ENCODE measurements around the gene MT1B. TPM values are rescaled to one million over a fixed set of nuclear protein-coding genes. Genes with fewer than 3 reads are reported as not detected.
"Not testable (repeated sequence)": the region's sequence is repeated elsewhere in the genome, so short reads cannot be mapped to it uniquely, and the experiment has no call there.

The MT1B gene
- total RNA-seq, 6 experiments from 2014 or later = not detected

GRCh38 chr16:56672761-56673536 lies 21.3 kb downstream of the MT1B start:
- no peak for DNase-seq
- Mint-ChIP-seq H3K36me3 (ENCODE audit: low read depth) (no peaks in the 10 kb centered on the region; the same call in 1 of the 2 replicates), H3K27me3 (ENCODE audit: insufficient read depth) (peaks cover 70% of the 10 kb centered on the region), H3K27ac (no peak overlapping the region), H3K4me1 (ENCODE audit: low read depth) (peaks cover 7% of the 10 kb centered on the region; the same call in 1 of the 2 replicates), H3K4me3 (no peak overlapping the region), H3K9me3 (no peaks in the 10 kb centered on the region)
- no peak for TF ChIP-seq CTCF (IDR thresholded peaks at IDR 0.05)

GRCh38 chr16:56673921-56674320 lies 22.2 kb downstream of the MT1B start:
- peaks cover 7% of the 10 kb centered on the region; the same call in 1 of the 2 replicates for H3K4me1 Mint-ChIP-seq (ENCODE audit: low read depth)
- peak; percentile 78 for TF ChIP-seq CTCF (IDR thresholded peaks at IDR 0.05)
- H3K27me3 Mint-ChIP-seq (ENCODE audit: insufficient read depth) = peaks cover 61% of the 10 kb centered on the region
- no peak overlapping the region for H3K4me3 Mint-ChIP-seq
- no peaks in the 10 kb centered on the region for H3K9me3 Mint-ChIP-seq
- no peaks in the 10 kb centered on the region for H3K36me3 Mint-ChIP-seq (ENCODE audit: low read depth)
- H3K27ac Mint-ChIP-seq = no peak overlapping the region
- DNase-seq = peak; percentile 35

- H3K4me1 Mint-ChIP-seq (ENCODE audit: low read depth); H3K9me3 Mint-ChIP-seq; H3K36me3 Mint-ChIP-seq (ENCODE audit: low read depth); DNase-seq; H3K27ac Mint-ChIP-seq; H3K4me3 Mint-ChIP-seq: not testable (repeated sequence)
- peaks cover 55% of the 10 kb centered on the region for H3K27me3 Mint-ChIP-seq (ENCODE audit: insufficient read depth)
Observed at GRCh38 chr16:56674570-56674969, 22.9 kb downstream of the MT1B start.

GRCh38 chr16:56675685-56676210 lies 24.1 kb downstream of the MT1B start:
- H3K4me3 Mint-ChIP-seq = peak overlapping the region; percentile 41; the same call in 1 of the 2 replicates
- no peaks in the 10 kb centered on the region for H3K9me3 Mint-ChIP-seq
- no peak overlapping the region for H3K27ac Mint-ChIP-seq
- peaks cover 4% of the 10 kb centered on the region; the same call in 1 of the 2 replicates for H3K4me1 Mint-ChIP-seq (ENCODE audit: low read depth)
- no peak for DNase-seq
- H3K36me3 Mint-ChIP-seq (ENCODE audit: low read depth) = no peaks in the 10 kb centered on the region
- peaks cover 43% of the 10 kb centered on the region for H3K27me3 Mint-ChIP-seq (ENCODE audit: insufficient read depth)
- TF ChIP-seq CTCF (IDR thresholded peaks at IDR 0.05) = no peak

- DNase-seq = no peak
- Mint-ChIP-seq H3K4me1 (ENCODE audit: low read depth) (peaks cover 10% of the 10 kb centered on the region), H3K4me3 (no peak overlapping the region), H3K27ac (no peak overlapping the region), H3K9me3 (no peaks in the 10 kb centered on the region), H3K27me3 (ENCODE audit: insufficient read depth) (peaks cover 35% of the 10 kb centered on the region), H3K36me3 (ENCODE audit: low read depth) (no peaks in the 10 kb centered on the region)
- no peak for TF ChIP-seq CTCF (IDR thresholded peaks at IDR 0.05)
Observed at GRCh38 chr16:56677474-56677873, 25.8 kb downstream of the MT1B start.

- no peak overlapping the region for H3K4me3 Mint-ChIP-seq
Observed at GRCh38 chr16:56679078-56679730, 27.5 kb downstream of the MT1B start.

More at GRCh38 chr16:56679078-56679730, 27.5 kb downstream of the MT1B start:
- H3K27ac Mint-ChIP-seq = no peak overlapping the region
- no peak for TF ChIP-seq CTCF (IDR thresholded peaks at IDR 0.05)
- no peak for DNase-seq
- H3K27me3 Mint-ChIP-seq (ENCODE audit: insufficient read depth) = peaks cover 25% of the 10 kb centered on the region
- H3K36me3 Mint-ChIP-seq (ENCODE audit: low read depth) = no peaks in the 10 kb centered on the region
- no peaks in the 10 kb centered on the region for H3K9me3 Mint-ChIP-seq
- peaks cover 25% of the 10 kb centered on the region for H3K4me1 Mint-ChIP-seq (ENCODE audit: low read depth)
